GM18951 (cell line): Measurements from ENCODE around the gene RASA2.

Source experiments
- POLR2A ChIP-seq: IDR thresholded peaks from 4 replicates; pipeline ENCODE4 v1.6.1; 2011; ENCODE audit warnings: mild to moderate bottlenecking; ENCODE audit not compliant: insufficient read length, insufficient read depth; ENCODE audit errors: extremely low read depth
- in situ Hi-C: fragments of 300-500 bp; cut with MboI; formaldehyde crosslinking; loops from one replicate; pipeline ENCODE4 v1.12.0; 2022; ENCODE audit warnings: low sequenced_read_pairs, mixed read lengths, inconsistent platforms; ENCODE audit not compliant: unreplicated experiment

RASA2 gene

GRCh38 chr3:141465221-141465620 lies 21.6 kb upstream of the RASA2 start:
- in situ Hi-C loops: no loop called here
- TF ChIP-seq POLR2A: no peak

DNA sequence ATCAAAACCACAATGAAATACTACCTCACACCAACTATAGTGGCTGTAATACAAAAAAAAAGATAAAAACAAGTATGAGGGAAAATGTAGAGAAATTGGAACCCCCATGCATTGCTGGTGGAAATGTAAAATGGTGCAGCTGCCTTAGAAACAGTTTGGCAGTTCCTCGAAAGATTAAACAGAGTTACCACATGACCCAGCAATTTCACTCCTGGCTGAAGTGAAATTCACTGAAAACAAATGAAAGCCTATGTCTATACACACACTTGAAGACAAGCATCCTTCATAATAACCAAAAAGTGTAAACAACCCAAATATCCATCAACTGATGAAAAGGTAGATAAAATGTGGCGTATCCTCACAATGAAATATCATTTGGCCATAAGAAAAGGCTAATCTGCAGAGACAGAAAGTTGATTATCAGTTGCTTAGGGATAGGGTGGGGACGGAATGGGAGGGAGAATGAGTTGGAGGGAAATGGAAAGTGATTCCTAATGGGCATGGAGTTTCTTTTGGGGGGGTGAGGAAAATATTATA lies 20.1 kb upstream of the RASA2 start:
- in situ Hi-C loops: no loop called here
- TF ChIP-seq POLR2A: no peak

DNA sequence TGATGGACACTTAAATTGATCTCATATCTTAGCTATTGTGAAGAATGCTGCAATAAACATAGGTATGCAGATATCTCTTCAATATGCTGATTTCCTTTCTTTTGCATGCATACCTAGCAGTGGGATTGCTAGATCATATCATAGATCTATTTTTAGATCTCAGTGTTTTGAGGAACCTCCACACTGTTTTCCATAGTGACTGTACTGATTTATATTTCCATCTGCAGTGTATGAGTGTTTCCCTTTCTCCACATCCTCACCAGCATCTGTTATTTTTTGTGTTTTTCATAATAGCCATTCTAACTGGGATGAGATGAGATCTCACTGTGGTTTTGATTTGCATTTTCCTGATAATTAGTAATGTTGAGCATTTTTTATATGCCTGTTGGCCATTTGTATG lies 17.1 kb upstream of the RASA2 start:
- in situ Hi-C loops: loop anchor here (10.0 kb wide), 1 partner anchor 75 kb away; no protein-coding TSS in a partner anchor
- no peak for TF ChIP-seq POLR2A

- in situ Hi-C loops: loop anchor here (10.0 kb wide), 1 partner anchor 74 kb away; no protein-coding TSS in a partner anchor
- no peak for TF ChIP-seq POLR2A
Observed at GRCh38 chr3:141471160-141471559, 15.7 kb upstream of the RASA2 start.

- no peak for TF ChIP-seq POLR2A
- in situ Hi-C loops: loop anchor here (10.0 kb wide), 1 partner anchor 69 kb away; no protein-coding TSS in a partner anchor
Observed at GRCh38 chr3:141476033-141476432, 10.8 kb upstream of the RASA2 start.

GRCh38 chr3:141477224-141477623 lies 9.6 kb upstream of the RASA2 start:
- TF ChIP-seq POLR2A: no peak
- in situ Hi-C loops: loop anchor here (10.0 kb wide), 1 partner anchor 68 kb away; no protein-coding TSS in a partner anchor

DNA sequence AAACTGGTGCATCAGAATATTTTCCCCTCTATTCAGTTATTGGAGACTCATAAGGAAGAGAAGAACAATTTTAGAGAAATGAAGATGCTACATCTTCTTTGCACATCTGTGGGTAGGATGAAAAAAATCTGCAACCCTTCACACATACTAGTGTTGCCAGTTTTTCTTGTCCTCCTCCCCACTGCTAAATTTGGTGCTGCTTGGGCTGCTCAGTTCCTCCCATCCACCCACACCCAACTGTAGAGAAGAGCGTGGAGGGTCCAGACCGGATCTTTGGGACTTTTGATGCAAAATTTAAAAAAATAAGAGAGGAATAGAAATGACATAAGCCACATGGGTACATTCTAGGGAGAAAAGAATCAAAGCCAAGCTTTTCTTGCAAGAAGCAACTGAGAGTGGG lies 8.7 kb upstream of the RASA2 start:
- in situ Hi-C loops: loop anchor here (10.0 kb wide), 1 partner anchor 67 kb away; no protein-coding TSS in a partner anchor

GRCh38 chr3:141478840-141479239 lies 8.0 kb upstream of the RASA2 start:
- in situ Hi-C loops: loop anchor here (10.0 kb wide), 1 partner anchor 66 kb away; no protein-coding TSS in a partner anchor

More for the DNA sequence above, 8.7 kb upstream of the RASA2 start:
- no peak for TF ChIP-seq POLR2A

DNA sequence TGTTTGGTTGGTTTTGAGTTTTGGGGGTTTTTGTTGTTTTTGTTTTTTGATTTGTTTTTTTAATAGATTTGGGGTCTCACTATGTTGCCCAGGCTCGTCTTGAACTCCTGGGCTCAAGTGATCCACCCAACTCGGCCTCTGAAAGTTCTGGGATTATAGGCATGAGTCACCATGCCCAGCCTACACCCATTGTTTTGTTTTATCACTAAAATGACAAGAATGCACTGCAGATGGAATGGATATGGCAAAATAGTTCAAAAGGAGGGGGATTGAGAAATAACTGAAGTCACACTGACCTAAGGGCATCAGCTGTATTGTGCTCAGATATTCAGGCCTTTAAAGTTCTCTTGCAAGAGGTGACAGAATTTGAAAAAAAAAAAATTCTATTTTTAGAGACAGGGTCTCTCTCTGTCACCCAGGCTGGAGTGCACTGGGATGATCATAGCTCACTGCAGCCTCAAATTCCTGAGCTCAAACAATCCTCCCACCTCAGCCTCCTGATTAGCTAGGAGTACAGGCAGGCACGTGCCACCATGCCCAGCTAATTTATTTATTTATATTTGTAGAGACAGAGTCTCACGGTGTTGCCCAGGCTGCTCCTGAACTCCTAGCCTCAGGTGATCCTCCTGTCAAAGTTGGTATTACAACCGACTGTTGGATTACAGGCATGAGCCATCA lies 4.4 kb upstream of the RASA2 start:
- in situ Hi-C loops: no loop called here
- no peak for TF ChIP-seq POLR2A

- no peak for TF ChIP-seq POLR2A
- in situ Hi-C loops: no loop called here
Observed at GRCh38 chr3:141484701-141485287, 2.0 kb upstream of the RASA2 start.

DNA sequence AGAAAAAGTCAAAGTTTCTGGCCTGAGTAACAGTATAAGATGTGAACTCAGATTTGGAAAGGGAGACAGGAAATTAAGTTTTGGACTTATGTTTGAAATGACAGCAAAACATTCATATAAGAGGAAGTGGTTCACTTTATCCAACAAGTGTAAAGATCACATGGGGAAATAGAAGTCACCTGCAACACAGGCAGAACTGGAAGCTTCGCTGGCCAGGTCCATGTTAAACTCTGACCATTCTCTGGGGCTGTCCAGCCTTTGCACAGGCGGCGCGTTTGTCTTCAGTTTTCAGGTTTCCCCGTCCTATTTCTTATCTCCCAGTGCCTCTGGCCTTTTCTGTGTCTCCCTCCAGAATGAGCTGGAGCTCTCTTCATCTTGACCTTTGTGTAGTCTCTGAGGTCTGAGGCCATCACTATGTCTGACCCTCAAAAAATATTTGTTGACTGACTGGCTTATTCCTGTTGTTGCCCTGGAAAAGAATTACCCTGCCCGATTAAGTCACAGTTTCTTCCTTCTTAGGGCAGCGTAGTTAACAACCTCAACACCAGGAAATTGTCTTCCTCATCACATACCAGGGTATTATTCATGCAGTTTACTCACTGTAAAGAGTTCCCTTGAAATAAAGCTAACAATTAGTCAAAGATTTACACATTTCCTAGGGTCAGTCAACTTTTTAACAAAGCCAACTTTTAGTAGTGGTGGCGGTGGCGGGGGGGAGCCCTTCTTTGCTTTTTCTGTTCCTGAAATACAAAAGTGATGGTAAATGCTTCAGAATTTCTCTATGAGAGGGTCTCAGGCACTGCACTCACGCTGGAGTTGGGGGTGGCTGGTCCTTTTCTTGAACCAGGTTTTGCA lies 959 bp upstream of the RASA2 start:
- in situ Hi-C loops: no loop called here
- TF ChIP-seq POLR2A: no peak

- in situ Hi-C loops: no loop called here
- no peak for TF ChIP-seq POLR2A
Observed at GRCh38 chr3:141486496-141486745, 406 bp upstream of the RASA2 start.

DNA sequence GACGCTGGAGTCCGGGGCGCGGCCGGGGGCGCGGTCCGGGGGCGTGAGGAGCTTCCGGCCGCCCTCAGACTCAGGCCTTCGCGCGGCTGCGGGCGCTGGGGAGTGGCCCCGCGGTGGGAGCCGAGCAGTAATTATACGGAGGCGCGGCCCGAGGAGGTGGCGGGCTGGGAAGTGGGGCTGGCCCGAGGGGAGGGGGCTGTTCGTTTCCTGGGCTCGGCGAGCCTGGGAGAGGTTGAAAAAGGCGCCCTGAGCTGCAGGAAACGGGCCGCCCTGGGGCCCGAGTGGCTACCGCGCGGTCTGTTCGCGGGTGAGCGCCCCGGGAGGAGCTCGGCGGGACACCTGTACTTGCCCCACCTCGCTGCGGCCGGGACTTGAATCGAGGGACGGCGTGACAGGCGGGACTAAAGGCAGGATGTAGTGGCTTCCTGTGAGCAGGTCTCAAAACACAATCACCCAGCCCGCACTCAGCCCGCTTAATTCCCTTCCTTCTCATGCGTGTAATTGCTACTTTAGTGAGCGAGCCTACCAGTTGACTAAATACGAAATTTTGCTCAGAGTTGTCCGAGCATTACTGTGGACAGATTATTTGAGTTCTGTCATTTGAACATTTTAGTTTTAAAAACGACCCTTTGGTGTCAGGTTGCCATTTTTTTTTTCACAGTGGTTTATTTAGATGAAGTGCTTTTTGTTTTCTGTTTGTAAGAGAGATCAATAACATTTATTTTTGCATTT lies 860 bp downstream of the RASA2 start:
- peak; percentile 62 for TF ChIP-seq POLR2A
- in situ Hi-C loops: no loop called here
